ENCODE measurements around the gene DSE. TPM values are rescaled to one million over a fixed set of nuclear protein-coding genes. Genes with fewer than 3 reads are reported as not detected.

DSE gene
- total RNA-seq, 3 donors from 2014 or later: 2.0 to 4.7 (median 3.4) TPM

DNA sequence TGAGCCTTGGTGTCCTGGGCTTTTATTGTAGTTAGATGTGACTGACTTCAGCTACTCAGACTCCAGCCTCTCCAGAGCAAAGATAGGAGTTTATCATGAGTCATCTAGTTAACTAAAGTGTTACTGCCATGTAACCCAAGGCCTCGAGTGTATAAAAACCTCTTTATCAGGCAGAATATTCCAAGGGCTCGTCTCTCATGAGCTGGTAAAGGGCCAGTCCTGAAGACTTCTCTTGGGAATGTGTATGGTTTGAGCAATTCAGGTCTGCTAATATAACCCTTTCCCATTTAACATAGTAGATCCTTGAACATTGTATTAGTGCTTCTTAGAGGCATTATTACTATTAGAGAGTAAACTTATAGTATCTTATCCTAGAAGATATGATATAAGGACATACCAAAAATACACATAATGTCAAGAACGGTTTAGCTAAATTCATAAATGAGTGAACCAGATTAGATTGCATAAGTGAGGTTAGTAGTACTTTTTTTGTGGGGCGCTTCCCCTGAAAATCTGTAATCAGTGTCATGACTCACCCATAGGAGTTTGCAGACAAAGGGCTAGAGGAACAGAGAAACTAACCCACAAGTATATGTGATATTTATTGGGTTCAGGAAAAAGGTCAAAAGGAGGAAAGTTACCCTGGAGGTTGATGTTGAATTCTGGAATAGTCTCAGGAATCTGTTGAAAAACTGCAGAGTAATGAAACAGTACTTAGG, 16.0 kb downstream of the DSE start:
- no peaks in the 10 kb centered on the region for H3K36me3 Mint-ChIP-seq (ENCODE audit: insufficient read depth)
- H3K27me3 Mint-ChIP-seq (ENCODE audit: low read depth): peaks cover 3% of the 10 kb centered on the region
- no peak overlapping the region for H3K4me3 Mint-ChIP-seq
- H3K4me1 Mint-ChIP-seq (ENCODE audit: low read depth): peaks cover 22% of the 10 kb centered on the region
- no peak for DNase-seq
- ATAC-seq: no peak
- H3K9me3 Mint-ChIP-seq: no peaks in the 10 kb centered on the region

DNA sequence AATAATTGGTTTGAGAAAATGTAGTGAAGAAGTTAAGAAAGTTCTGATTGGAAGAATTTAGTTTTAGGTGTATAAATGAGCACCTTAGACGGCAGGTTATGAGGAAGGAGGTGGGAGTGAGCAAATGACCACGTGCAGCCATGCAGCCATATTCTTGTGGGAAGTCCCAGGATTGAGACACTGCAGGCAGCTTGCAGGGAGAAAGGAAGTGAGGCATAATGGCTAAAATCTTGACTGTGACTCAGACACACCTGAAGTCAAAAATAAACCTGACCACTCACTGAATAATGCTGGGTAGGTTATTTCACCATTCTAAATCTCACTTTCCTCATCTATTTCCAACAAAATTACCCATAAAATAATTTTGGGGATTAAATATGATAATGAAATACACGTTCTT, 16.6 kb downstream of the DSE start:
- peaks cover 26% of the 10 kb centered on the region for H3K4me1 Mint-ChIP-seq (ENCODE audit: low read depth)
- no peak for ATAC-seq
- H3K27me3 Mint-ChIP-seq (ENCODE audit: low read depth): peaks cover 3% of the 10 kb centered on the region
- H3K36me3 Mint-ChIP-seq (ENCODE audit: insufficient read depth): no peaks in the 10 kb centered on the region
- H3K4me3 Mint-ChIP-seq: no peak overlapping the region
- DNase-seq: no peak
- no peaks in the 10 kb centered on the region for H3K9me3 Mint-ChIP-seq

DNA sequence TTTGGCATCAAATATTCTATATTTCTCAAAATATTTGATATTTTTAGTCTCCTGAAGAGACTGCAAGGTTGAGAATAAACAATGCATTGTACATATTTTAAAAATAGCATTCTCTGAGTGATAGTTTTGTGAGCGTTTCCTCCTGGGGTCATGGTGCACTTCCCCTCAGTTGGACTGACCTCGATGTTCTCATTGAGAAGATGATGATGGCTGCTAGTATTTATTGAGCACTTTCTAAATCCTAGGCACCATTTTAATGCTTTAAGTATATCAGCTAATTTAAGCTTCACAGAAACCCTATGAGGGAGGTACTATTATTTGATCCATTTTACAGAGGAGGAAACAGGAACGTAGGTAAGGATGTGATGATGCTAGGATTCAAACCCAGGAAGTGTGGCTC, 18.2 kb downstream of the DSE start:
- DNase-seq (no peak), ATAC-seq (no peak)
- Mint-ChIP-seq H3K4me1 (ENCODE audit: low read depth) (peaks cover 41% of the 10 kb centered on the region), H3K4me3 (no peak overlapping the region), H3K9me3 (no peaks in the 10 kb centered on the region), H3K27me3 (ENCODE audit: low read depth) (peaks cover 3% of the 10 kb centered on the region), H3K36me3 (ENCODE audit: insufficient read depth) (no peaks in the 10 kb centered on the region)

DNA sequence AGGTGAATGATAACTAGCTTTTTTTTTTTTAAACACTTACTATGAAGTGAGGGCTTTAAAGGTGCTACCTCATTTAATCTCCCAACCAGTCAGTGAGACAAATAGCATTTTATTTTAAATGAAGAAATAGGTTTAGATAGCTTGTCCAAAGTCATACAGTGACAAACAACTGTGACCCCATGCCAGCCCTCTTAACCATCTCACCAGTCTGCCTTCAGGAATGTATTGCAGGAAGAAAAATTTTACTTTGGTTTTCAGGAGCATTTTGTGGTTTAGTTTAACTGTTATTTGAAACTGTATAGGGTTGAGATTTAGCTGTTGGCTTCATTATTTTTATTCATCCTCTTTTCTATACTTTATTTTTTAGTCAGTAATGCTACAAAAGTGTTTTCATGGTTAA, 18.6 kb downstream of the DSE start:
- Mint-ChIP-seq H3K36me3 (ENCODE audit: insufficient read depth) (no peaks in the 10 kb centered on the region), H3K4me3 (no peak overlapping the region)
- no peak for ATAC-seq

DNA sequence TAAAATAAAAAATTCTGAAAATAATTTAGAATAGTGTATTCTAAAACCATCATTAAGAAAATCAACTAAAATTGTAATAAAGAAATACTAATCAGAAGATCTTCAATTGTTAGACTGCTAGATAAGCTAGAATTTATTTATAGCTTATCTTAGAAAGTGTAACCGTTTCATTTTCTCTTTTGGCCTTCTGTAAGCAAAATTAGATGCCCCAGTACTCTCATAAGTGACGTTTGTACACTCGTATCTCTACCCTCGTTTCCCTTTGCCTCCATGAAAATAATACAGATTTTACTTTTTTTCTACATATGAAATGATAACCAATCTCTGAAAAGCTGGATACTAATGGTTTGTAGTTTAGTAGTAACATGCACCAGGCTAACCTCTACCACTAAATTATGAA, 19.8 kb downstream of the DSE start:
- no peak overlapping the region for H3K4me3 Mint-ChIP-seq
- DNase-seq (no peak), ATAC-seq (no peak)
- no peaks in the 10 kb centered on the region for H3K27me3 Mint-ChIP-seq (ENCODE audit: low read depth)
- H3K36me3 Mint-ChIP-seq (ENCODE audit: insufficient read depth): no peaks in the 10 kb centered on the region
- H3K9me3 Mint-ChIP-seq: no peaks in the 10 kb centered on the region
- H3K4me1 Mint-ChIP-seq (ENCODE audit: low read depth): peaks cover 37% of the 10 kb centered on the region

More for the DNA sequence above, 18.6 kb downstream of the DSE start:
- no peaks in the 10 kb centered on the region for H3K9me3 Mint-ChIP-seq
- no peak for DNase-seq
- H3K27me3 Mint-ChIP-seq (ENCODE audit: low read depth): peaks cover 3% of the 10 kb centered on the region
- peaks cover 41% of the 10 kb centered on the region for H3K4me1 Mint-ChIP-seq (ENCODE audit: low read depth)

DNA sequence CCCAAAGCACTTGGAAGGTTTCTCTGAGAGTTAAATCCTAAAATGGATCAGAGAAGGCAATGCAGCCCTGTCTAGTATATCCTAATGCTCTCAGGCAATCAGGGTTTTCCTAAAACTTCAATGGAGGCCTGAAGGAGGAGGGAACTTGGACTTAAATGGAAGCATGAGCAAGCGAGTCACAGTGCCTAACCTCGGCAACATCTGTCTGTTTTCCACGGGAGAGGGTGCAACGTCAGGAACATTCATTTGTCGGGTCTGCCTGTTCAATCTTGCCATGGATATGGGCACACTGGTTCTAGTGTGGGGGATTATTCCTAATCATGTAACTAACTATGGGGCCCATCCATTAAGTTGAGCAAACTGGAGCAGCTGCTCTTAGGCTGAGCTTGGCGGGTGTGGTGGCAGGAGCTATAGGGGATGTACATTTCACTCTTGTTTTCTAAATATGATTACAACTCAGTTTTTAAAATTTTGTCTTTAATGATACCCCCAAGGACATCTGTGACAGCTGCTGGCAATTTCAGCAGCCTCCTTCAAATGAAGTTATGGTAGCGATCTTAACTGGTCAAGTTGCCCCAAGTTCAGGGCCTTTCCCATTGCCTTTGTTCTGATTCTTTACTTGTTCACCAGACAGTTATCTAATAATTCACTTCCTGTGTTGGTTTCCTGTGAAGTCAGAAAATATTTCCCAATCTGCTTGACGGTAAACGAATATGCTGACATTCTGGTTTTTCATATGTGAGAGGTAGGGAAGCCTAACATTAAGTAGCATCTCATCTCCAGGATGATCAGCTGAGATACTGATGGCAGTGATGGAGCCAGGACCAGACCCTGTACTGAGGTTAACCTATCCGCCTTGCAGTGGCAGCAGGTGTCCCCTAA, 21.6 kb downstream of the DSE start:
- H3K27me3 Mint-ChIP-seq (ENCODE audit: low read depth): no peaks in the 10 kb centered on the region
- no peaks in the 10 kb centered on the region for H3K9me3 Mint-ChIP-seq
- no peak for DNase-seq
- ATAC-seq: peak in 1 of 2 donors; percentile 46
- peak overlapping the region; percentile 33 for H3K4me3 Mint-ChIP-seq
- peaks cover 32% of the 10 kb centered on the region for H3K4me1 Mint-ChIP-seq (ENCODE audit: low read depth)
- H3K36me3 Mint-ChIP-seq (ENCODE audit: insufficient read depth): no peaks in the 10 kb centered on the region

DNA sequence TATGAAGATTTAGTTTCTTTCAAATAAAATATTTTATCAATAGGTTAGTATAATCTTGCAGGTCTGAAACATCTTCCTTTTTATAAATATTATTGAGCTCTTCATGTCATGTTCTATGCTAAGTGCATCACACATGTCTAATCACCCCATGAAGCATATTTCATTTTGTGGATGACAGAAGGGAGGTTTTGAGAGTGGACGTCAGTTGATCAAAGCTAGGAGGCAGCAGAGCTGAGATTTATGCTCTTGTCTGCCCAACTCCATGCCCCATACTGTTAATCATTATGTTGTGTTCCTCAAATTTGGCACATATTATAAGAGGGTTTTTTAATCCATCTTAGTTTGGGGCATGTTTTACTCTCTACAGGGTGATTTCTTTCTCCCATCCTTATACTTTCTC, 22.7 kb downstream of the DSE start:
- ATAC-seq (no peak), DNase-seq (no peak)
- H3K9me3 Mint-ChIP-seq: no peaks in the 10 kb centered on the region
- H3K4me3 Mint-ChIP-seq: no peak overlapping the region
- H3K36me3 Mint-ChIP-seq (ENCODE audit: insufficient read depth): no peaks in the 10 kb centered on the region
- H3K27me3 Mint-ChIP-seq (ENCODE audit: low read depth): no peaks in the 10 kb centered on the region
- H3K4me1 Mint-ChIP-seq (ENCODE audit: low read depth): peaks cover 28% of the 10 kb centered on the region

DNA sequence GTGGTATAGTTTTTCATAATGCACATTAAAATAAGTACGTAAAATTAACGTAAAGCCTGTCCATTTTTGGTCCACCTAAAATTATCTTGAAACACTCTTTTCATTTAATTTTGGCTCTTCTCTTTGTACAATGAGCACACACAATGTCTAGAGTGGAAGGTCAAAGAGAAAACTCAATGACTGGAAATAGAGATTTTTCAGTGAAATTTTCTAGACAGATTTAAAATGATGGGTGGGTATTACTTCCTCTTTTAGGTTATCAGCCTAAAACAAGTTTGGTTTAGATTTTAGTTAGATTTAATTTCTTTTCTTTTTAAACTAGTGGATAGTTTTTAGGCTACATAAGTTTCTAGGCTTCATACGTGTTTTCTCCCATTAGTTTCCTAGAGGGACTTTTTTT, 24.9 kb downstream of the DSE start:
- Mint-ChIP-seq H3K36me3 (ENCODE audit: insufficient read depth) (no peaks in the 10 kb centered on the region), H3K27me3 (ENCODE audit: low read depth) (no peaks in the 10 kb centered on the region), H3K9me3 (no peaks in the 10 kb centered on the region), H3K4me3 (no peak overlapping the region), H3K4me1 (ENCODE audit: low read depth) (peaks cover 21% of the 10 kb centered on the region)
- no peak for ATAC-seq
- no peak for DNase-seq

DNA sequence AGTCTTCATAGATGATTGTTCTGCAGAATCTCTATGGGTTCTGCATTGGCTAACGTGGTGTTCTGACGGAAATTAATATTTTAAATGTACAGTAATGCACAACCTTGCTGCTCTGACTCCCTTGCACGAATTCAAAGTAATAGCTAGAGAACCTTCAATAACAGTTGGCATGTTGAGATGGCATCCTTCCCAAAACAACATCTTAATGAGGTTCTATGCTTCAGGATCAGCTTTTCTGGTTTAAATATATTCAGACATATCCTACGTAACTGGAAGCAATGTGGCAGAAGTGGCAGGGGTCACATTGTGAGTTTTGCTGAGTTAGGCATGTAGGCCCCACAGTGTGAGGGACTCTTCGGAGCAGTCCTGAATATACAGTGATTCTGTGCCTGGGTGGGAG, 25.7 kb downstream of the DSE start:
- Mint-ChIP-seq H3K4me1 (ENCODE audit: low read depth) (peaks cover 19% of the 10 kb centered on the region), H3K9me3 (no peaks in the 10 kb centered on the region), H3K4me3 (no peak overlapping the region), H3K36me3 (ENCODE audit: insufficient read depth) (no peaks in the 10 kb centered on the region), H3K27me3 (ENCODE audit: low read depth) (no peaks in the 10 kb centered on the region)
- ATAC-seq: no peak
- DNase-seq: no peak

DNA sequence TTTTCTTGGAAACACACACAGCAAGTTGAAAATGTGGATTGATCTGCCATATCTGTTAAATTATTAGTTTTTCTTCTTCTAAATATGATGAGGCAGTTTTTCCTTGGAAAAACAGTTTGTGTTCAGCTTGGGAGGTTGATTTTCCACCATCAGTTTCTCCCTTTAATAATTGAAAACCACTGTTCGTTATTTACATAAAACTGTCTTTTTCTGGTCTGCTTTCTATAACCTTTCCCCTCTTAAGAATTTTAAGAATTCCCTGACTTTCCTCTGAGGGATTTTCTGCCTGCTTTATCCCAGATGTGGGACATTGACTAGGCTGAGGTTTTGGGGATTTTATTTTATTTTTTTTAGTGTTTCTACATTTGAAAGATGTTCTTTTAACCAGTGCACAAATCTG, 27.2 kb downstream of the DSE start:
- H3K9me3 Mint-ChIP-seq: no peaks in the 10 kb centered on the region
- H3K4me3 Mint-ChIP-seq: no peak overlapping the region
- DNase-seq (no peak), ATAC-seq (no peak)
- no peaks in the 10 kb centered on the region for H3K27me3 Mint-ChIP-seq (ENCODE audit: low read depth)
- no peaks in the 10 kb centered on the region for H3K36me3 Mint-ChIP-seq (ENCODE audit: insufficient read depth)
- peaks cover 9% of the 10 kb centered on the region for H3K4me1 Mint-ChIP-seq (ENCODE audit: low read depth)

DNA sequence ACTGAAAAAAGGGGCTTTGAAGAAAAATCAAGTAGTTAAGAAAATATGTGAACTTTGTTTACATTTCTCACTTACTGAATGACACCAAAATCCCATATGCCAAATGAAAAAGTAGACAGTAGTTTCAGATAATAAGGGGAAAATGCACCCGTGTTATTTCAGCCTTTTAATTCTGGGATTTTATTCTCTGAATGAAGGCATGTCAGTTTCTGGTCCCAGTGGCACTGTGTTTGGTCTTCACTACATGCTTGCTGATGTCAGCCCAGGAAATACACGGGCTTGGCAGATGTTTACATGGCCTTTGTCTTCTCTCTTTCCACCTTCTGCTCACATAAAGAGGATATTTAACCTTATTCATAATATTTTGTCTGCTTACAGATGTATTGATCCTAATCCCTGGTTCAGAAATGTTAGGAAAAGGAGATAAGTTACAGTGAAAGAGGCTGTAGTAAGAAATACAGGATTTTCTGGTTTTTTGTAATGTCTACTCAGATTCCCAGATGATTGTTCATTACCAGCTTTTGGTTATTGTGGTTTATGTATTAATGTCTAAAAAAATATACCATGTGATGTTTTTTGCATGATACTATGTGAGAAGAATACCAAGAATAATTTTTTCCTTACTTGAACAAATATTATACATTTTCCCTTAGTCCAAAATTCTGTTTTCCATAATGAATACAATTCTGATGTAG, 27.7 kb downstream of the DSE start:
- ATAC-seq (no peak), DNase-seq (no peak)
- Mint-ChIP-seq H3K27me3 (ENCODE audit: low read depth) (no peaks in the 10 kb centered on the region), H3K36me3 (ENCODE audit: insufficient read depth) (no peaks in the 10 kb centered on the region), H3K9me3 (no peaks in the 10 kb centered on the region), H3K4me3 (no peak overlapping the region), H3K4me1 (ENCODE audit: low read depth) (peaks cover 5% of the 10 kb centered on the region)

DNA sequence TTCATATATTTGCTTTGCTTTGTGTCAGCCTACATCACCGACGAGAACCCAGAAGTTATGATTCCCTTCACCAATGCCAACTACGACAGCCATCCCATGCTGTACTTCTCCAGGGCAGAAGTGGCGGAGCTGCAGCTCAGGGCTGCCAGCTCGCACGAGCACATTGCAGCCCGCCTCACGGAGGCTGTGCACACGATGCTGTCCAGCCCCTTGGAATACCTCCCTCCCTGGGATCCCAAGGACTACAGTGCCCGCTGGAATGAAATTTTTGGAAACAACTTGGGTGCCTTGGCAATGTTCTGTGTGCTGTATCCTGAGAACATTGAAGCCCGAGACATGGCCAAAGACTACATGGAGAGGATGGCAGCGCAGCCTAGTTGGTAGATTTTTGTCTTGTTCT, 28.5 kb downstream of the DSE start:
- H3K4me1 Mint-ChIP-seq (ENCODE audit: low read depth): no peaks in the 10 kb centered on the region

DNA sequence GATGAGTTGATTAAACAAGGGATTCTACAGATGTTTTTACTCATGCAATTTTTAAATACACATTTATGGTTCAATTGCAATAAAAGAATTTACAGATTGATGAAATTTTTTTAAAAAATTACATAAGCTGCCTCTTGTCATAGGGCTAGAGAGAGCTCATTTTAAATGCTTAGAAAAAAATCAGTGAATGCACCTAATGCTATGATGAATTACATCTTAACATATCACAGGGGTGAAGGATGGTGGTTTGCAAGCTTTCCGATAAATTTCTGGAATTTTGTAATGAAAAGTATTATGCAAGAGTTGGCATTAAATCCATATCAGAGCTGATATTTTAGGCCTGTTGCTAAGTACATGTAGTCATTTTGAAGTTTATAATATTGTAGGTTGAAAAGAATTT, 29.6 kb downstream of the DSE start:
- Mint-ChIP-seq H3K36me3 (ENCODE audit: insufficient read depth) (no peaks in the 10 kb centered on the region), H3K4me3 (no peak overlapping the region), H3K9me3 (no peaks in the 10 kb centered on the region), H3K27me3 (ENCODE audit: low read depth) (no peaks in the 10 kb centered on the region), H3K4me1 (ENCODE audit: low read depth) (no peaks in the 10 kb centered on the region)
- ATAC-seq (no peak), DNase-seq (no peak)

More for the DNA sequence above, 28.5 kb downstream of the DSE start:
- Mint-ChIP-seq H3K27me3 (ENCODE audit: low read depth) (no peaks in the 10 kb centered on the region), H3K36me3 (ENCODE audit: insufficient read depth) (no peaks in the 10 kb centered on the region), H3K4me3 (no peak overlapping the region), H3K9me3 (no peaks in the 10 kb centered on the region)
- ATAC-seq: no peak
- no peak for DNase-seq

DNA sequence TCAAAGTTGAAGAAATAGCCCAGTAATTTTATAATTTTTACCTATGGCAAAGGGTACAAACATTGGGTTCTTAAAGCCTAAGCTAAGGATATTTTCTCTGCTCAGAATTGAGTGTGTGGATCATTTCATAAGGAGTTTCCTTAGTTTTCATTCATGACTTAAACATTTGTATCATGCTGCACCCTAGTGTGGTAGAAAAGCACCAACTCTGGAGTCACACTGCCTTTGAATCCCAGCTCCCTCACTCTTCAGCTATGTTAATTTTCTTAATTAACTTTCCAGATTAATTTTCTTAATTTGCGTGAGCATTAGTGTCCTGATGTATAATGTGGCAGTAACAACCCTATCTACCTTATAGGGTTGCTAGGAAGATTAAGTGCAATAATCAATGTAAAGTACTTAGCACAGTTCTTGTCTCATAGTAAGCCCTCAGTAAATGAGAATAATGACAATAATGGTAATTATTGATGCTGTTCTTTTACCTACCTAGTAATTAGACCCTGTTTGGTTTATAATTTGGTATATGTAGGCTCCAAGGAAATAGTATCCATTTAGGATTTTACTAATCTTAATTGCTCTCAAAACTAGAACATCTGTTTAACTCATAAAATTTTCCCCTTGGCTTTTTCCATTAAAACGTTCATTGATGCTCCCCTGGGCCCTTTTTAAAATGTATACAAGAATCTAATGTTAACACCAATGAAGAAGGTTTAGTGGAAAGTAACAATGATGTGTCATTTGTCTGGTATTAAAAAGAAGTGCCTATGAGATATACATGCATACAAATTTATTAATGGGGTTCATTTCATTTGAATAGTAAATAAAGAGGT, 31.6 kb downstream of the DSE start:
- no peak for DNase-seq
- Mint-ChIP-seq H3K4me3 (no peak overlapping the region), H3K4me1 (ENCODE audit: low read depth) (no peaks in the 10 kb centered on the region), H3K36me3 (ENCODE audit: insufficient read depth) (no peaks in the 10 kb centered on the region), H3K9me3 (no peaks in the 10 kb centered on the region), H3K27me3 (ENCODE audit: low read depth) (no peaks in the 10 kb centered on the region)
- ATAC-seq: no peak
